HG03108 (cell line): Measurements from ENCODE around the gene KPNA2.
A peak's percentile ranks its signal among the peaks of the same experiment; 100 is the strongest.
"Not testable (repeated sequence)": the region's sequence is repeated elsewhere in the genome, so short reads cannot be mapped to it uniquely, and the experiment has no call there.

Experiments used
- ATAC-seq: cut with Tn5 transposase; IDR thresholded peaks from one replicate; pipeline ENCODE4 v1.9.1; 2021; ENCODE audit warnings: moderate library complexity; ENCODE audit not compliant: unreplicated experiment

The KPNA2 gene

GRCh38 chr17:68054296-68054900 lies 18.9 kb downstream of the KPNA2 start:
- no peak for ATAC-seq

GRCh38 chr17:68057531-68057952 lies 22.0 kb downstream of the KPNA2 start:
- no peak for ATAC-seq

- no peak for ATAC-seq
These were observed 24.8 kb downstream of the KPNA2 start for GRCh38 chr17:68060336-68060735.

GRCh38 chr17:68061512-68062313 lies 26.2 kb downstream of the KPNA2 start:
- ATAC-seq, result no peak

GRCh38 chr17:68065366-68065765 lies 29.8 kb downstream of the KPNA2 start:
- ATAC-seq, result not testable (repeated sequence)

GRCh38 chr17:68068512-68068911 lies 33.0 kb downstream of the KPNA2 start:
- not testable (repeated sequence) for ATAC-seq

- not testable (repeated sequence) for ATAC-seq
These were observed 35.3 kb downstream of the KPNA2 start for GRCh38 chr17:68070582-68071444.

GRCh38 chr17:68074279-68074678 lies 38.7 kb downstream of the KPNA2 start:
- no peak for ATAC-seq

- ATAC-seq, result not testable (repeated sequence)
These were observed 40.5 kb downstream of the KPNA2 start for GRCh38 chr17:68075953-68076607.

GRCh38 chr17:68077498-68077897 lies 42.0 kb downstream of the KPNA2 start:
- ATAC-seq, result not testable (repeated sequence)

- no peak for ATAC-seq
These were observed 45.0 kb downstream of the KPNA2 start for GRCh38 chr17:68080411-68081150.

- not testable (repeated sequence) for ATAC-seq
These were observed 46.0 kb downstream of the KPNA2 start for GRCh38 chr17:68081305-68082265.

- no peak for ATAC-seq
These were observed 50.3 kb downstream of the KPNA2 start for GRCh38 chr17:68085771-68086381.

GRCh38 chr17:68086666-68087065 lies 51.1 kb downstream of the KPNA2 start:
- ATAC-seq, result not testable (repeated sequence)

GRCh38 chr17:68087131-68087623 lies 51.6 kb downstream of the KPNA2 start:
- ATAC-seq, result peak; percentile 57

GRCh38 chr17:68087851-68088250 lies 52.3 kb downstream of the KPNA2 start:
- no peak for ATAC-seq

- ATAC-seq, result no peak
These were observed 54.3 kb downstream of the KPNA2 start for GRCh38 chr17:68089881-68090280.

GRCh38 chr17:68094481-68095078 lies 59.0 kb downstream of the KPNA2 start:
- no peak for ATAC-seq
